HAP-1 (cell line): ENCODE data around the gene SOX18.

Experiments
- DNase-seq, 2 experiments: peaks; one replicate each; pipeline ENCODE4 v3.0.0-alpha.2; 2016 to 2020; ENCODE audit warnings: low spot score in 2 of 2
- H3K27me3 ChIP-seq: fragments of 250-450 bp; sonication (Bioruptor Pico); 2 replicates; pipeline ENCODE4 v1.5.1; 2020; ENCODE audit warnings: low read depth, mild to moderate bottlenecking, moderate library complexity
- H3K36me3 ChIP-seq: fragments of 250-450 bp; sonication (Bioruptor Pico); replicated peaks from 2 replicates; pipeline ENCODE4 v1.5.1; 2020; ENCODE audit warnings: mild to moderate bottlenecking
- H3K4me1 ChIP-seq: fragments of 250-450 bp; sonication (Bioruptor Pico); 2 replicates; pipeline ENCODE4 v1.5.1; 2020; ENCODE audit warnings: mild to moderate bottlenecking
- H3K4me3 ChIP-seq: fragments of 250-450 bp; sonication (Bioruptor Pico); 2 replicates; pipeline ENCODE4 v1.5.1; 2020; ENCODE audit warnings: mild to moderate bottlenecking, moderate library complexity
- H3K9me3 ChIP-seq: fragments of 250-450 bp; sonication (Bioruptor Pico); 2 replicates; pipeline ENCODE4 v1.5.1; 2020; ENCODE audit warnings: mild to moderate bottlenecking, moderate library complexity
- in situ Hi-C: fragments of 300-500 bp; cut with MboI; formaldehyde crosslinking; loops from 3 replicates; pipeline ENCODE4 v1.14.3; 2020; ENCODE audit warnings: low sequenced_read_pairs, inconsistent platforms, mixed read lengths

SOX18 gene

GRCh38 chr20:64010711-64011237 is 38.7 kb downstream of the SOX18 start:
- no peak for DNase-seq
- H3K27me3 ChIP-seq: no peaks in the 10 kb centered on the region
- H3K4me1 ChIP-seq: peaks cover 5% of the 10 kb centered on the region; the same call in 1 of the 2 replicates
- H3K36me3 ChIP-seq: peaks cover 70% of the 10 kb centered on the region
- H3K4me3 ChIP-seq: no peak overlapping the region
- in situ Hi-C loops: no loop called here
- H3K9me3 ChIP-seq: no peaks in the 10 kb centered on the region

GRCh38 chr20:64009811-64010387 is 39.5 kb downstream of the SOX18 start:
- no peaks in the 10 kb centered on the region for H3K9me3 ChIP-seq
- no peak for DNase-seq
- in situ Hi-C loops: no loop called here
- H3K36me3 ChIP-seq: peaks cover 75% of the 10 kb centered on the region
- no peak overlapping the region for H3K4me3 ChIP-seq
- H3K27me3 ChIP-seq: no peaks in the 10 kb centered on the region
- no peaks in the 10 kb centered on the region for H3K4me1 ChIP-seq

- H3K36me3 ChIP-seq: peaks cover 76% of the 10 kb centered on the region
These were observed 42.5 kb downstream of the SOX18 start for GRCh38 chr20:64006902-64007301.

GRCh38 chr20:64006490-64006889 is 42.9 kb downstream of the SOX18 start:
- in situ Hi-C loops: no loop called here
- Histone ChIP-seq H3K4me1 (no peaks in the 10 kb centered on the region), H3K9me3 (no peaks in the 10 kb centered on the region), H3K36me3 (peaks cover 77% of the 10 kb centered on the region), H3K4me3 (no peak overlapping the region), H3K27me3 (no peaks in the 10 kb centered on the region)
- no peak for DNase-seq

More at GRCh38 chr20:64006902-64007301, 42.5 kb downstream of the SOX18 start:
- in situ Hi-C loops: no loop called here
- Histone ChIP-seq H3K27me3 (no peaks in the 10 kb centered on the region), H3K9me3 (no peaks in the 10 kb centered on the region), H3K4me3 (no peak overlapping the region), H3K4me1 (no peaks in the 10 kb centered on the region)
- no peak for DNase-seq

- Histone ChIP-seq H3K4me1 (no peaks in the 10 kb centered on the region), H3K36me3 (peaks cover 77% of the 10 kb centered on the region), H3K9me3 (no peaks in the 10 kb centered on the region), H3K27me3 (no peaks in the 10 kb centered on the region), H3K4me3 (no peak overlapping the region)
- DNase-seq: no peak
- in situ Hi-C loops: no loop called here
These were observed 44.0 kb downstream of the SOX18 start for GRCh38 chr20:64005394-64005793.

- DNase-seq: peak in 1 of 2 experiments; percentile 21
- Histone ChIP-seq H3K4me3 (no peak overlapping the region), H3K36me3 (peaks cover 77% of the 10 kb centered on the region), H3K9me3 (no peaks in the 10 kb centered on the region), H3K27me3 (no peaks in the 10 kb centered on the region), H3K4me1 (no peaks in the 10 kb centered on the region)
- in situ Hi-C loops: no loop called here
These were observed 45.3 kb downstream of the SOX18 start for GRCh38 chr20:64003960-64004725.

GRCh38 chr20:64001607-64002011 is 47.8 kb downstream of the SOX18 start:
- H3K27me3 ChIP-seq: no peaks in the 10 kb centered on the region
- no peak overlapping the region for H3K4me3 ChIP-seq
- H3K4me1 ChIP-seq: no peaks in the 10 kb centered on the region
- H3K36me3 ChIP-seq: peaks cover 70% of the 10 kb centered on the region
- DNase-seq: no peak
- in situ Hi-C loops: no loop called here
- no peaks in the 10 kb centered on the region for H3K9me3 ChIP-seq

GRCh38 chr20:64000906-64001305 is 48.5 kb downstream of the SOX18 start:
- H3K36me3 ChIP-seq: peaks cover 74% of the 10 kb centered on the region
- in situ Hi-C loops: no loop called here
- no peaks in the 10 kb centered on the region for H3K9me3 ChIP-seq
- no peaks in the 10 kb centered on the region for H3K4me1 ChIP-seq
- no peak overlapping the region for H3K4me3 ChIP-seq
- H3K27me3 ChIP-seq: no peaks in the 10 kb centered on the region
- no peak for DNase-seq
